Measurements from ENCODE around the gene CYP46A1.
A peak's percentile ranks its signal among the peaks of the same experiment; 100 is the strongest.
"Not testable (repeated sequence)": the region's sequence is repeated elsewhere in the genome, so short reads cannot be mapped to it uniquely, and the experiment has no call there.

Gene CYP46A1

DNA sequence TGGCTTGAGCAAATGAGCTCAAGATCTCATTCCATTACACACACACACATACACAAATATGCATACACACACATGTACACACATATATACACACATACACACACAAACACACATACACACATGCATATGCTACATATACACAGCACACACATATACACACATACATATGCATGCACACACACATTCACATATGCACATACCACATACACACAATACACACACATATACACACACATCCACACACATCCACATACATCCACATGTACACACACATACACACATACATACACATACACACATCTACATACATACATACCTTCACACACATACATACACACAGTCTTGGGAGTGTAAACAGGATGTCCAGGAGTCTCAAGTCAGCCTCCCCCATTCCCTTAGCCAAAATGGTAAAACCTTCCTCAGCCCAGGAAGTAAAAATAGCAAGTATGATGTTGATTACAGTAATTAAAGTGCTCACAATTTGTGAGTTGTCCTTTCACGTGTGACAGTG, 26.4 kb upstream of the CYP46A1 start:
- DNase-seq: no peak

- DNase-seq: no peak
These were observed 25.8 kb upstream of the CYP46A1 start for GRCh38 chr14:99658218-99658845.

- no peak for DNase-seq
These were observed 24.8 kb upstream of the CYP46A1 start for GRCh38 chr14:99659333-99659741.

DNA sequence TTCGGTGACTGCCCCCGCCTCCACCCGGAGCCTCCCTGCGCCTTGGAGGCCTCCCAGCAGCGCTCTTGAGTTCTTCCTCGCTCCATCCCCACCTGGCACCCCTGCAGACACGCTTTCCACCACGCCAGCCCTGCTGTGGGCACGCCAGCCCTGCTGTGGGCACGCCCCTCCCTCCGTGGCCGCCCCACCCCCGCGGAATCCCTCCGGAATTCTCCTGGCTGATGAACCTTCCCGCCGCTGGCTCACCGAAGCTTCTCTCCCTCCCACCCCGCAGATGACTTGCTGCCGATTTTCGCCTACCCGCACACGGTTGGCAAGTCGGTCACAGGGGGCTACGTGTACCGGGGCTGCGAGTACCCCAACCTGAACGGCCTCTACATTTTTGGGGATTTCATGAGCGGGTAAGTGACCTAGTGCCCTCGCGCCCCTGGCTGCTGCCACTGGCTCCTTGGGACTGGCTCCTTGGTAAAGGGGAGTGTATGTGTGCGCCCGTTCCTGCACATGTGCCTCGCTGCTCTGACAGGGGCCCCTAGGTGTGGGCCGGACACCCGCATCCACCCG, 24.0 kb upstream of the CYP46A1 start:
- DNase-seq: no peak

DNA sequence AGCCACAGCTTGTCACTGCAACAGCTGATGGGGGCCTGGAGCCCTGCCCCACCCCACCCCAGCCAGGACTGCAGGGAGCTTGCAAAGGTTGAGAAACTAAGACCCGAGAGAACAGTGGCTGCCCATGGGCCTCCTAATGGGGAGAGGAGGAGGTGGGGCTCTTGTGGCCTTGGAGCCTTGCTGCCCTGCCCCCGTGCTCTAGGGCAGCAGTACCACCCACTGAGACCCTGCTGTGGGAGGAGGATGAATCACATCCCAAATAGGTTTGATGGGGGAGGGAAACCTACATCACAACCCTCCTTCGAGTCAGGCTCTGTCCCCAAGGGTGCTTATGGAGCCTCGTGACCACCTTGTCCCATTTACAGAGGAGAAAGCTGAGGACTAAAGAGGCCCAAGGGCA, 23.3 kb upstream of the CYP46A1 start:
- peak; percentile 15 for DNase-seq

DNA sequence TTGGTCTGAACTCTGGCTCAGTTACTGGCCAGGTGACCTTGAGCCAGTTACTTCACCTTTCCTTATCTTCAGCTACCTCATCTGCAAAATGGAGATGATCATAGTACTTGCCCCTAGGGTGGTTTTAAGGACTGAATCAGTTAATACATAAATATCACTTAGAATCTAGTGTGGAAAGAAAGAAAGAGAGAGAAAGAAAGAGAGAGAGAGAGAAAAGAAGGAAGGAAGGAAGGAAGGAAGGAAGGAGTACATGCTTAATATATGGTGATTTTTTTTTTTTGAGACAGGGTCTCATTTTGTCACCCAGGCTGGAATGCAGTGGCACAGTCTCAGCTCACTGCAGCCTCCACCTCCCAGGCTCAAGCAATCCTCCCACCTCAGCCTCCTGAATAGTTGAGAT, 22.9 kb upstream of the CYP46A1 start:
- not testable (repeated sequence) for DNase-seq

DNA sequence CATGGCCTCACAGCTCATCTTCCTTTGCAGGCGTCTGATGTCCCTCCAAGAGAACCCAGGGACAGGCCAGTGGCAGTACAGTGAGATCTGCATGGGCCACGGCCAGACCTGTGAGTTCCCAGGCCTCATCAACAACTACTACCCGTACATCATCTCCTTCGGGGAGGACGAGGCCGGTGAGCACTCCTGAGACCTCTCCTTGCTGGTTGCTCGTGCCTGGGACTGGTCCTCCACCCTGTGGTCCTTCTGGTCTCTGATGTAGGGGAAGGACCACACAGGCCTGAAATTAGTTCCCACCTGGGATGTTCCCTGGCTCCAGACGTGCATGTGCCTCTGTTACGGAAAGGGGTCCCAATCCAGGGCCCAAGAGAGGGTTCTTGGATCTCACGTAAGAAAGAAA, 21.3 kb upstream of the CYP46A1 start:
- DNase-seq: no peak

DNA sequence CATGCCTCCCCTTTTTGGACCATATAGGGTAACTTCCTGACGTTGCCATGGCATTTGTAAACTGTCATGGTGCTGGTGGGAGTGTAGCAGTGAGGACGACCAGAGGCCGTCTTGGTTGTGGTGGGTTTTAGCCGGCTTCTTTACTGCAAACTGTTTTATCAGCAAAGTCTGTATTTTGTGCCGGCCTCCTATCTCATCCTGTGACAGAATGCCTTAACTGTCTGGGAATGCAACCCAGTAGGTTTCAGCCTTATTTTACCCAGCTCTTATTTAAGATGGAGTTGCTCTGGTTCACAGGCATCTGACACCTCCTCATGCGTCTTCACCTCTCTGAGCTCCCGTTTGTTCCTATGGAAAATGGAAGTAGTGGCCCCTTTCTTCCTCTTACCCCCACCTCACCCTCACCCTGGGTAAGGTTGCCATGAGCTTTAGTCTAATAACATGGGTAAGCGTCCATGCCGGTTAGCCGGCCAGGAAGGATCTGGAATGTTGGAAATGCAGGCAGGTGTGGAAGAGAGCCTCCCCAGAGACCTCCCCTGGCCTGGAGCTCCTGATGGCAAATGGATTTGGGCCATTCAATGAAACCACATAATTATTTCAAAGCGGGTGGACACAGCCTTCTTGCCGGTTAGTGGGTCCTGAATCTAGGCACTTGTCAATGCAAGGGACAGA, 20.6 kb upstream of the CYP46A1 start:
- no peak for DNase-seq

DNA sequence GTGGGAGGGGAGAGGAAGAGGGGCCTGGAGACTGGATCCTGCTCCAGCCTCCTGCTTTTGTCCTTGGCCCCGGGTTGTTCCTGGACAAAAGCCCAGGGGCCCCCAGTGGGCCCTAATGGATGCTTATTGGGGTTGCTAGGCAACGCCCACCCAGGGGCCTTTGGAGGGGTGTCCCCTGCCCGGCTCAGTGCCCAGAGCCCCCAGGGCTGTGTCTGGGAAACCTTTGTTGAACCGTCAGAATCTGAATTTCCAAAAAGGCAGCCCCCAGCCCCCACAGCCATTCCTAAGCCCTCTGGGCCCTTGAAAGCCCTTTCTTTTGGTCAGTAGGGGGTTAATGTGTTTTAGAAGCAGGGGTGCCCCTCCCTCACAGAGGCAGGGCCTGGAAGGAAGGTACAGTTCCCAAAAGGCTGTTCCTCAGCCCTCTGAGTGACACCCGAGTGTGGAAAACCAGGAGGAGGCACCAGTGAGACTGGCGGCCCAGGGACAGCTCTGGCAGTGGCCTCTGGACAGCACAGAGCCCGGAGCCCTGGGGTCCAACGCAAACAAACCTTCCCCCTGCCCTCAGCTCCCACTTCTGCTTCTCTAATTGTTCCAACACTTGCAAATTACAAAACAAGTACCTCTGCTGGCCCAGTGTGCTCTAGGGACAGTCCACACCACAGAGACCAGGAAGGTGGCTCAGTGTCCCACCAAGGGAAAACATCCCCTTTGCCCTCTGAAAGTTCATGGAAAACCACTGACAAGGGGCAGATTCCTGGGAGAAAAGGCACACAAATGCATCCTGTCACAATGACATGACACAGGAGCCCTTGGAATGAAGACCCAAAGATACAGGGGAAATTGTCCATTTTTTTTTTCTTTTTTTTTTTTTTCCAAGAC, 19.8 kb upstream of the CYP46A1 start:
- no peak for DNase-seq

DNA sequence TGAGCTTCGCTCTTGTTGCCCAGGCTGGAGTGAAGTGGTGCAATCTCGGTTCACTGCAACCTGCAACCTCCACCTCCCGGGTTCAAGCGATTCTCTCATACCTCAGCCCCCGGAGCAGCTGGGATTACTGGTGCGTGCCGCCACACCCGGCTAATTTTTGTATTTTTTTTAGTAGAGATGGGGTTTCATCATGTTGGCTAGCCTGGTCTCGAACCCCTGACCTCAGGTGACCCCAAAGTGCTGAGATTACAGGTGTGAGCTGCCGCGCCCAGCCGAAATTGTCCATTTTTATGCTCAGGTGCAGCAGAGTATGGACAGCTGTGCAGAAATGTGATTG, 19.2 kb upstream of the CYP46A1 start:
- no peak for DNase-seq

- DNase-seq: no peak
These were observed 17.6 kb upstream of the CYP46A1 start for GRCh38 chr14:99666533-99666932.

DNA sequence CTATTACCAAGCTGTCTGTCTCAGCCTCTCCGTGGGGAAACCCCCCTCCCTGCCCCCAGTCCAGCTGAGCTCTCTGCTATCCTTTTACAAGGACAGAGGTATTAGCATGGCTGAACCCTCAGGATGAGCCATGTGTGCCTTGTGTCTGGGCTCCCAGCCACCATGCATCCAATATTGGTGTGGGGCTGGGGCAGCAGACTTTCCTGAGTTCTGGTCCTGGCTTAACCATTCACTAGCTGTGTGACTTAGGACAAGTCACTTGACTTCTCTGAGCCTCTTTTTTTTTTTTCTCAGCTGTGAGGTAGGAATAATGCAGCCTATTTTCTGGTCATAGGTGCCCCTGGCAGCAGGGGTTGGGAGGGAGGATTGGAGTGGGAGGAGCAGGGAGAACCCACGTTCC, 17.1 kb upstream of the CYP46A1 start:
- DNase-seq: no peak

DNA sequence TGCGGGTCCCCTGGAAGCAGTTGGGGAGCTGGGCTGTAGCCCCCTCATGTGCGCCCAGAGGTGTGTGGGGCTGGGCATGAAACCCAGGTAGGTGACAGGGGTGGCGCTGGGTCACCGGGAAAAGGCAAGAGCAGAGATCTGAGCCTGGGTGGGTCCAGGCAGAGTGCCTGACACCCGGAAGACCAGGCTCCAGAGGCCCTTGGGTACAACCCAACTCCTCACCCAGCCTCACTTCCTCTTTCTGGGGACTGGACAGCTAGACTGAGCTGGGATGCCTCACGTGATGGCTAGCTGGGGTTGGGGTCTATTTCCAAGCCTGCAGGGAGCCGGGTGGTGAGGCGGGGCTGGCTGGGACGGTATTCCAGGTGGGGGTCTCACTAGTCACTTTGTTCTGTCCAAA, 16.3 kb upstream of the CYP46A1 start:
- DNase-seq: no peak

DNA sequence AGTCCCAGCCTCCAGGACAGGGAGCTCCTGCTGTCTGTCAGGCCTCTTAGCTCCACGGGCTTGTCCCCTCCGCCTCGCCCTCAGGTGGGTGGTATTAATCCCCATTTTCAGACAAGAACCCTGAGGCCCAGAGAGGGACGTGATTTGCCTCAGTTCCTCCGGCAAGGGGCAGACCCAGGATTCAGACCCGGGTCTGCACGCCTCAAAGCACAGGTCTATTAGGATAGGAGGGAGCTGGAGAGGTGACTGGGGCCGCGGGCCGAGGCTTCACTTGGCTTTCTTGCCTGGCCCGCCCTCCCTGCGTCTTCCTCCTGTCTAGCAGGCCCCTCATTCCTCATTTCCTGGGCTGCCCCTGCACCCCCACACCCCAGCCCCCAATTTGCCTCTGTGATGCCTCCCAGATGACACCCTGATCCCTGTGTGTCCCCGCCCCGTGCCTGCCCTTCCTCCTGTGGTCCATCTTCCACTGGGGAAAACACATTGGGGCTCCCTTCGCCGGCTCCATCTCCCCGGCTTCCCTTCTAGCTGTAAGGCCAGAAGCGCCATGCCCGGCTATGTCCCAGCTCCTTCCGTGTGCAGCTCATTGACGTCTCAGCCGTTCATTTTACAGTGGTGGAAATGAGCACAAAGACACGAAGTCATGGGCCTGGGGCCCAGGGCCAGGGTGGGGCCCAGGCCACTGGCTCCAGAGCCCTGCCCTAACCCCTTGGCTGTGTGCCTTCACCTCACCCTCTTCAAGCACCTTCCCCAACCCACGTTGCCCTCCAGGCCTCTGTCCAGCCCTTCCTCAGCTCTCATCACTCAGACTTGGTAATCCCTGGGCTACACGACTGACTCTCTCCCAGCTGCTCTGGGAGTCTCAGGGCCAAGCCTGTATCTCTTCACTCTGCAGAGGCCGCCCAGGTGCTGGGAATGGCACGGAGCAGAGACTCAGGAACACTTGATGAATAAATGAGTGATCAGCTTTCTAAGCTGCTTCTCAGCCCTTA, 15.5 kb upstream of the CYP46A1 start:
- DNase-seq: no peak

GRCh38 chr14:99670361-99671234, 13.5 kb upstream of the CYP46A1 start:
- peak; percentile 51 for DNase-seq

GRCh38 chr14:99671235-99672224, 12.6 kb upstream of the CYP46A1 start:
- DNase-seq: peak; percentile 14

DNA sequence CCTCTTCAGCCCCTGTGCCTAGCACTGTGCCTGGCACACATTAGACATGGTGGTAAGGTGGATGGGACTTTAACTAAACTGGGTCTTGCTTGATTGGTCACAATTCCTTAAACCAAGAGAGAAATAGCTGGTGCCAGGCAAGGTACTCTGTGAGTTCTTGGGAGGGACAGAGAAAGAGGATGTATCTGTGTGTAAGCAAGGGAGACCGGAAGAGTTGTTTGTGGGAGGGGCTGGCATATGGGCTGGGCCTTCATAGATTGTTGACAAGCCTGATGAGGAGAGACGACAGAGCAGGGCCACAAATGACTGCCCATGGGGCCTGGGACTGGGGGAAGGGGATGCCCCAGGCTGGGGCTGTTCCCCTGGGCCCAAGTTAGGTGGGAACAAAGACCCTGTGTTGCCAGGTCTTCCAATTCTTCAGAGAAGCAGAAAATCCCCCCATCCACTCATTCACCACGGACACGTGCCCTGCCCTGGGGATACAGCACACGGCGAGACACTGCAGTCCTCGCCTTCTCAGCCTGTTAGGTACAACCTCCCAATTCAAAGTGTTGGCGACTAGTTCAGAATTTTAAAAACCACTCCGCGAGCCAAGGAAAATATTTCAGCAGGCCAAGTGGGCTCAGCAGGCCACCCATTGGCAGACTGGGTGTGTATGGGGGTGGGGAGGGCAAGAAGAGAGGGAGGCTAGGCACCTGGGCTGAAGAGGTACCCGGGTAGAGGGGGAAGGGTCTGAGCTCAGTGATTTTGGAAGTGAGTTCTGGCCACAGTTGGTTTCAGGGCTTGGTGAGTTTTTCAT, 11.4 kb upstream of the CYP46A1 start:
- DNase-seq: no peak

DNA sequence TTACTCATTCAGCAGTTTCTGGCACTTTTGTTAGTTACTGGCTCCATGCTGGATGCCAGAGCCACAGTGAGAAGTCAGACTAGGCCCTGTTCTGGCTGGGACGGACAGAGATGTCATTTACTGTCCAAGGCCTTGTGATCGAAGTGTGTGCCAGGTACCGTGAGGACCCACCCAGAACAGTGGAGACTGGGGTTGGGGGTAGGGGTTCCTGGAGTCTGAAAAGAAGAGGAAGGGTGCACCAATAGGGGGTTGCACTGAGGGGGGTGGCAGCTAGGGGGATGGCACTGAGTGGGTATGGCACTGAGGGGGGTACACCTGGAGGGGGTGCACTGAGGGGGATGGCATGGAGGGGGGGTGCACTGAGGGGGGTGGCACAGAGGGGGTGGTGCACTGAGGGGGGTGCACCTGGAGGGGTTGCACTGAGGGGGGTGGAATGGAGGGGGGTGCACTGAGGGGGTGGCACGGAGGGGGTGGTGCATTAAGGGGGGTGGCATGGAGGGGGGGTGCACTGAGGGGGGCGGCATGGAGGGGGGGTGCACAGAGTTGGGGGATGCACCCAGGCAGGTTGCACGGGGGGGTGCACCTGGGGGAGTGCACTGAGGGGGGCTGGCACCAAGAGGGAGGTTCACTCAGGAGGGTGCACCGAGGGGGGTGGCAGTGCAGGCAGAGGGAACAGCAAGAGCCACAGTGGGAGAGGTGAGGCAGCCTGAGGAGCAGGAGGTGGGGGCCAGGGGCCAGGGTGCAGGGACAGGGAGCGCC, 10.6 kb upstream of the CYP46A1 start:
- no peak for DNase-seq
